Astrocyte (in vitro differentiated cells and primary cell): ENCODE measurements around the gene ATRAID. TPM values are rescaled to one million over a fixed set of nuclear protein-coding genes. Genes with fewer than 3 reads are reported as not detected.

Source experiments
- DNase-seq: peaks from one replicate; pipeline ENCODE4 v3.0.0-alpha.2; 2010; ENCODE audit warnings: low read depth
- FAIRE-seq: peaks from 2 replicates; lab custom pipeline; 2011; peaks lifted over from hg19 to GRCh38; lab: Jason Lieb, UNC
- H2AFZ ChIP-seq: 2 replicates; pipeline ENCODE4 v1.6.0; 2012; ENCODE audit warnings: low read depth, low read length, inconsistent platforms
- H3K27ac ChIP-seq: 2 replicates; pipeline ENCODE4 v1.5.1; 2011; ENCODE audit warnings: low read depth, low read length, inconsistent platforms
- H3K27me3 ChIP-seq: 2 replicates; pipeline ENCODE4 v1.6.0; 2011; ENCODE audit warnings: low read length, inconsistent platforms; ENCODE audit not compliant: insufficient read depth
- H3K36me3 ChIP-seq: 2 replicates; pipeline ENCODE4 v1.5.1; 2011; ENCODE audit warnings: low read length, inconsistent platforms; ENCODE audit not compliant: insufficient read depth
- H3K4me1 ChIP-seq: 2 replicates; pipeline ENCODE4 v1.5.1; 2011; ENCODE audit warnings: low read length, inconsistent platforms; ENCODE audit not compliant: insufficient read depth
- H3K4me2 ChIP-seq: 2 replicates; pipeline ENCODE4 v1.6.0; 2012; ENCODE audit warnings: low read length, inconsistent platforms
- H3K4me3 ChIP-seq: 2 replicates; pipeline ENCODE4 v1.5.1; 2011; ENCODE audit warnings: low read depth, mild to moderate bottlenecking, low read length, inconsistent platforms; ENCODE audit not compliant: insufficient read depth
- H3K79me2 ChIP-seq: 2 replicates; pipeline ENCODE4 v1.6.0; 2012; ENCODE audit warnings: mild to moderate bottlenecking, low read length, inconsistent platforms; ENCODE audit not compliant: insufficient read depth
- H3K9ac ChIP-seq: 2 replicates; pipeline ENCODE4 v1.6.0; 2012; ENCODE audit warnings: mild to moderate bottlenecking, low read length, inconsistent platforms
- H3K9me3 ChIP-seq: 2 replicates; pipeline ENCODE4 v1.5.1; 2012; ENCODE audit warnings: low read depth, mild to moderate bottlenecking, low read length, inconsistent platforms; ENCODE audit not compliant: insufficient read depth
- H4K20me1 ChIP-seq: 2 replicates; pipeline ENCODE4 v1.6.0; 2012; ENCODE audit warnings: low read length, inconsistent platforms; ENCODE audit not compliant: insufficient read depth
- H3K27ac Mint-ChIP-seq: one replicate; pipeline ENCODE4 v1.8.0; 2021; ENCODE audit warnings: mild to moderate bottlenecking, mixed read lengths; ENCODE audit not compliant: unreplicated experiment
- H3K27me3 Mint-ChIP-seq: one replicate; pipeline ENCODE4 v1.8.0; 2021; ENCODE audit warnings: low read depth, mixed read lengths; ENCODE audit not compliant: unreplicated experiment
- H3K36me3 Mint-ChIP-seq: one replicate; pipeline ENCODE4 v1.8.0; 2021; ENCODE audit warnings: low read depth, mixed read lengths; ENCODE audit not compliant: unreplicated experiment
- H3K4me1 Mint-ChIP-seq: one replicate; pipeline ENCODE4 v1.8.0; 2021; ENCODE audit warnings: low read depth, mixed read lengths; ENCODE audit not compliant: unreplicated experiment
- H3K4me3 Mint-ChIP-seq: one replicate; pipeline ENCODE4 v1.8.0; 2021; ENCODE audit warnings: mild to moderate bottlenecking, moderate library complexity, mixed read lengths; ENCODE audit not compliant: unreplicated experiment
- H3K9me3 Mint-ChIP-seq: one replicate; pipeline ENCODE4 v1.8.0; 2021; ENCODE audit warnings: mild to moderate bottlenecking, mixed read lengths; ENCODE audit not compliant: unreplicated experiment
- EZH2 ChIP-seq: IDR thresholded peaks from 2 replicates; pipeline ENCODE4 v1.6.1; 2012; ENCODE audit warnings: mild to moderate bottlenecking, low read length, inconsistent platforms; ENCODE audit not compliant: insufficient read depth
- total RNA-seq: library from RNA; stranded (reverse); gene quantifications from 2 replicates; pipeline ENCODE4 v1.2.1, GENCODE V29; 2021
- TF ChIP-seq, protein P1 (sequence below): IDR thresholded peaks from 2 replicates; pipeline ENCODE4 v1.5.1; 2011; ENCODE audit warnings: low read depth, mild to moderate bottlenecking, inconsistent platforms, low read length, moderate library complexity; ENCODE audit not compliant: insufficient read depth

The ATRAID gene
- total RNA-seq, 1 donor from 2014 or later: 62.9 TPM

DNA sequence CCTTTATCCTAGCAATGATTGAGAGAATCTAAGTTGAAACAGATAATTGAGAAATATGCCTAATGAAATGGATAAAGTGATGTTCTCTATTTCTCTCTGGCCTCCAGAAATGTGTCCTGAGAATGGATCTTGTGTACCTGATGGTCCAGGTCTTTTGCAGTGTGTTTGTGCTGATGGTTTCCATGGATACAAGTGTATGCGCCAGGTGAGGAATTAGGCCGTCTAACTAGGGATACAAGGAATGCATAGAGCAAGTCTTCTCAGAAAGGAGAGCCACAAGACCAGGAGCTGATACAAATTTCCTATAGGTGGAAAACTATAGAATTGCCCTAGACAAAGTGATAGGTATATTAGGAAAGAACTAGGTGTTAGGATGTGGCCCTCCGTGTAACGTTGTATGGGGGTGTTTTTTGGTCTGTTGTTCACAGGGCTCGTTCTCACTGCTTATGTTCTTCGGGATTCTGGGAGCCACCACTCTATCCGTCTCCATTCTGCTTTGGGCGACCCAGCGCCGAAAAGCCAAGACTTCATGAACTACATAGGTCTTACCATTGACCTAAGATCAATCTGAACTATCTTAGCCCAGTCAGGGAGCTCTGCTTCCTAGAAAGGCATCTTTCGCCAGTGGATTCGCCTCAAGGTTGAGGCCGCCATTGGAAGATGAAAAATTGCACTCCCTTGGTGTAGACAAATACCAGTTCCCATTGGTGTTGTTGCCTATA, 4.7 kb downstream of the ATRAID start:
- peak overlapping the region; percentile 49 for H2AFZ ChIP-seq
- Mint-ChIP-seq H3K27ac (peak overlapping the region; percentile 71), H3K4me3 (peak overlapping the region; percentile 87), H3K36me3 (peaks cover 11% of the 10 kb centered on the region), H3K9me3 (no peaks in the 10 kb centered on the region), H3K27me3 (no peaks in the 10 kb centered on the region), H3K4me1 (peaks cover 21% of the 10 kb centered on the region)
- FAIRE-seq (no peak), DNase-seq (no peak)
- no peaks in the 10 kb centered on the region for H3K9me3 ChIP-seq
- peaks cover 16% of the 10 kb centered on the region for H3K4me1 ChIP-seq
- peaks cover 24% of the 10 kb centered on the region for H3K36me3 ChIP-seq
- H3K4me2 ChIP-seq: peak overlapping the region; percentile 89
- H4K20me1 ChIP-seq: peaks cover 4% of the 10 kb centered on the region
- no peaks in the 10 kb centered on the region for H3K27me3 ChIP-seq
- H3K79me2 ChIP-seq: peaks cover 46% of the 10 kb centered on the region
- peak overlapping the region; percentile 82 for H3K9ac ChIP-seq
- TF ChIP-seq, protein P1, sequence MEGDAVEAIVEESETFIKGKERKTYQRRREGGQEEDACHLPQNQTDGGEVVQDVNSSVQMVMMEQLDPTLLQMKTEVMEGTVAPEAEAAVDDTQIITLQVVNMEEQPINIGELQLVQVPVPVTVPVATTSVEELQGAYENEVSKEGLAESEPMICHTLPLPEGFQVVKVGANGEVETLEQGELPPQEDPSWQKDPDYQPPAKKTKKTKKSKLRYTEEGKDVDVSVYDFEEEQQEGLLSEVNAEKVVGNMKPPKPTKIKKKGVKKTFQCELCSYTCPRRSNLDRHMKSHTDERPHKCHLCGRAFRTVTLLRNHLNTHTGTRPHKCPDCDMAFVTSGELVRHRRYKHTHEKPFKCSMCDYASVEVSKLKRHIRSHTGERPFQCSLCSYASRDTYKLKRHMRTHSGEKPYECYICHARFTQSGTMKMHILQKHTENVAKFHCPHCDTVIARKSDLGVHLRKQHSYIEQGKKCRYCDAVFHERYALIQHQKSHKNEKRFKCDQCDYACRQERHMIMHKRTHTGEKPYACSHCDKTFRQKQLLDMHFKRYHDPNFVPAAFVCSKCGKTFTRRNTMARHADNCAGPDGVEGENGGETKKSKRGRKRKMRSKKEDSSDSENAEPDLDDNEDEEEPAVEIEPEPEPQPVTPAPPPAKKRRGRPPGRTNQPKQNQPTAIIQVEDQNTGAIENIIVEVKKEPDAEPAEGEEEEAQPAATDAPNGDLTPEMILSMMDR: no peak
- no peak for TF ChIP-seq EZH2
- peak overlapping the region; percentile 49 for H3K27ac ChIP-seq
- H3K4me3 ChIP-seq: peak overlapping the region; percentile 66

DNA sequence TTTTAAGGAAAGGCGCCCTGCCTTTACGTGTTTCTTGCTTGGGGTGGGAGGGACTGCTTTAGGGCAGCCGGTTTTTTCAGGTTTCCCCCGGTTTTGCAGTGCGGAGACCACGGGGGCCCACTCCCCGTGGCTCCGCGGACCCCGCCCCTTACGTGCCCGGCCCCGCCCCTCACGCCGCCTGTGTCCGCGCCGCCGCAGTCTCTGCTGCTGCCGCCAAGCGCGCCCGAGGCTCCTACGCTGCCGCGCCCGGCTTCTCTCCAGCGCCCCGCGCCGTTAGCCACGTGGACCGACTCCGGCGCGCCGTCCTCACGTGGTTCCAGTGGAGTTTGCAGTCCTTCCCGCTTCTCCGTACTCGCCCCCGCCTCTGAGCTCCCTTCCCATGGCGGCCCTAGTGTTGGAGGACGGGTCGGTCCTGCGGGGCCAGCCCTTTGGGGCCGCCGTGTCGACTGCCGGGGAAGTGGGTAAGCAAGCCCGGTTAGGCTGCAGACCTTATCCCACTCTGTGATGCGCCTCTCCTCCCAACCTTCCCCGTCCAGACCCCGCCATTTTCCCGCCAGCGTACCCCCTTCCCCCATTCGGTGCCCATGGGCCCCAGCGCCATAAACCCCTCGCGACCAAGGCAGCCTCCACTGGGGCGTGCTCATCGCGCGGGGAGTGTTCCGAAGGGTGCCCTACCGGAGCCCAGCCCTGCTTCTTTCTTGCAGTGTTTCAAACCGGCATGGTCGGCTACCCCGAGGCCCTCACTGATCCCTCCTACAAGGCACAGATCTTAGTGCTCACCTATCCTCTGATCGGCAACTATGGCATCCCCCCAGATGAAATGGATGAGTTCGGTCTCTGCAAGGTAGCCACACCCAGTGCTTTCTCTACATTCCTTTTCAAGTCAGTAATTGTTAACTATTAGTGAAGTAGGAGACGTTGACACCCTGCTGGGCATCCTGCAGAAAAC, 5.6 kb downstream of the ATRAID start, which contains the start of gene CAD:
Gene CAD (plus strand): TSS at position 197 of the 949 bp plus-strand sequence. CDS start 183 bp downstream, at position 380.
- Histone ChIP-seq H3K9ac (peak within 1 kb of the TSS; percentile 82), H3K79me2 (peaks cover 49% of the 10 kb centered on the region), H3K27ac (peak within 1 kb of the TSS; percentile 82), H3K4me2 (peak within 1 kb of the TSS; percentile 89), H3K4me1 (peaks cover 16% of the 10 kb centered on the region), H3K36me3 (peaks cover 30% of the 10 kb centered on the region), H4K20me1 (peaks cover 4% of the 10 kb centered on the region), H3K9me3 (no peaks in the 10 kb centered on the region), H3K27me3 (no peaks in the 10 kb centered on the region), H3K4me3 (peak within 1 kb of the TSS; percentile 66), H2AFZ (peak within 1 kb of the TSS; percentile 59)
- Mint-ChIP-seq H3K4me1 (peaks cover 21% of the 10 kb centered on the region), H3K27me3 (no peaks in the 10 kb centered on the region), H3K9me3 (no peaks in the 10 kb centered on the region), H3K36me3 (peaks cover 17% of the 10 kb centered on the region), H3K27ac (peak within 1 kb of the TSS; percentile 71), H3K4me3 (peak within 1 kb of the TSS; percentile 87)
- FAIRE-seq (no peak), DNase-seq (peak; percentile 65)
- TF ChIP-seq, protein P1: no peak
- no peak for TF ChIP-seq EZH2
